GM21360 (cell line): ENCODE measurements around the gene VASH1.
A peak's percentile ranks its signal among the peaks of the same experiment; 100 is the strongest.

Source experiments
- ATAC-seq: cut with Tn5 transposase; IDR thresholded peaks from one replicate; pipeline ENCODE4 v1.9.1; 2021; ENCODE audit warnings: mild to moderate bottlenecking, moderate library complexity; ENCODE audit not compliant: unreplicated experiment

The VASH1 gene

GRCh38 chr14:76742185-76742584, 19.1 kb upstream of the VASH1 start:
- ATAC-seq, result no peak

- ATAC-seq, result no peak
Observed at GRCh38 chr14:76742966-76743365, 18.3 kb upstream of the VASH1 start.

DNA sequence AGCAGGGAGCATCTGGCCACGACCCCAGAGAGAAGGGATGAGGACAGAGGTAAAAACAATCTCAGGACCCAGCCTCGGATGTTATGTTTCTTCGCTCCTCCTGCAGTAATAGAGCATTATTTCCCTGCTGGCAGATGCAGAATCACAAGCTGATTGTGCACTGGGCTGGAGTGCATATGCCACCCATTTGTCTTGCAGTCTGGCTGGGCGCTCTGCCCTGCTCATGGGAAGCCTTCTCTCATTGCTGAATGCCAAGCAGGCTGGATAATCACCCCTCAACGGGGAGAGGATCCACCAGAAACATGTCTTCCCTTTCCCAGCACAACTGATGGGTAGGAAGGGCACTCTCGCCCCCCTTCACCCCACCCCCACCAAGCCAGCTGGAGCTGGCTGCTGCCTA, 8.5 kb upstream of the VASH1 start:
- ATAC-seq, result no peak

DNA sequence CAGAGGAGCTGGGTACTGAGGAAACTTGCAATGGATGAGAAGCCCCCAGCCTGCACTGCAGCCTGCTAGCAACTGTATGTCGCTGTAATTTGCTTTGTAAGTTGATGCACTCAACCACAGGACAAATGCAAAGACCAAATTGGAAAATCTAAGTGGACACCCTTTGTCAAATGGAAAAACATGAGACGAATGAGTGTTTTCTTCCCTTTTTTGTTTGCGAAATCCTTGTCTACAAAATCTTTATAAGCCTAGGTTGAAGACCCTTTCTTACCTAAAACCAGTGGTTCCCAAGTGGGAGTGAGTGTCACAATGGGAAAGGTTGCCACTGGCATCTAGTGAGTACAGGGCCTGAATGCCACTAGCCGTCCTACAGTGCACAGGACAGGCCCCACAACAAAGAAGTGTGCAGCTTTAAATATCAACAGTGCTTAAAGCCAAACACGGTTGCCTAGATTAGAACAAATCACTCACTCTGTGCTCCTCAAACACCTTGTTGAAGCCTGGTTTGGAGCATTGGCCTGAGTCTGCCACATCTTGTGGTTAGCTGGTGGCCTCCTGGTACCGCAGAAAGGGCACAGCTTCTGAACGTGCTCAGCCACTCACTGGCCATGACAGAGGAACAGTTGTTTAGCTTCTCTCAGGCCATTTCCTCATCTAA, 7.6 kb upstream of the VASH1 start:
- ATAC-seq, result no peak

- ATAC-seq, result no peak
Observed at GRCh38 chr14:76754586-76754985, 6.7 kb upstream of the VASH1 start.

- ATAC-seq, result no peak
Observed at GRCh38 chr14:76755610-76756370, 5.5 kb upstream of the VASH1 start.

GRCh38 chr14:76756371-76756750, 4.9 kb upstream of the VASH1 start:
- no peak for ATAC-seq

DNA sequence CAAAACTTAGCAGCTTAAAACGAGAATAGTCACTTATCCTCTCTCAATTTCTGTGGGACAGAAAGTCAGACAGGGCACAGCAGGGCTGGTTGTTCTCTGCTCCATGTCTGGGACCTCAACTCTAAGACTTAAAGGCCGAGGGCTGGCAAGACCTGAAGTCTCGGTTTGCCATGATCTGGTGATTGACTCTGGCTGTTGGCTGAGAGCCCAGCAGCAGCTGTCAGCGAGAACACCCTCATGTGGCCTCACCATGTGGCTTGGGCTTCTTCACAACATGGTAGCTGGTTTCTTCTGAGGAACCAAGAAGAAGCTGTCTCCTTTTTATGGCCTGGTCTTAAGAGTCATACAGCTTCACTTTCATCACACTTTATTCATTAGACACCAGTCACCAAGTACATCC, 1.7 kb upstream of the VASH1 start:
- no peak for ATAC-seq

DNA sequence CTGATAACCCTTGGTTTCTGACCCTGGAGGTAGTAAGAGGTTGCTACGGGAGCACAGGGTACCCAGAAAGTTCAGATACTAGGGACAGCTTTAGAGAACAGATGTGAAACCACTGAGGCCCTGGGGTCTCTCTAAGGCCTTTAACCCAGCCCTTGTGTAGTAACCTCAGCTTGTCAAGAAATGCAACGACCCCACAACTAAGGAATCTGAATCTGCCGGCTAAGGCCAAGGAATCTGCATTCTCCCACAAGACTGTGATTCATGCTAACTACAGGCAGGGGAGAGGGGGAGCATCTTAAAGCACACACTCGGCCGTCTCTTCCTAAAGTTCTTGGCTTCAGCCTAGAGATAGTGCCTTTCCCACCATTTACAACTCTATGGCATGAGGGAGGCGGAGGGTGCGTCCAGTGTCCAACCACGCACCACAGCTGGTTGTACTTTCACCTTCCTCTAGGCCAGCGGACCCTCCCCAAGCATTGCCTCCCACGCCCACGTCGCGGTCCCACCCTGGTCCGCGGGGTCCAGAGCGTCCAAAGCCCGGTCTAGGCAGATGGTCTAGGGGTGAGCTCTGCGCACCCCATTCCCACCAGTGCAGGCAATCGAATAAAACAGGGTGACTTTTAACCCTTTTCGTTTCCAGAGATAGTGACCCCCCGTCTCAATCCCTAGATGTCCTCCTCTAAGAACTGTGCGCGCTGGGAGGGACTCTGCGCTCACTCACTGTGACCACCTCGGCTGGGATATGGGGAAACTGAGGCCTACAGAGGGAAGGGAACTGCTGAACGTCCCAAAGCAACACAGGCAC, 735 bp upstream of the VASH1 start:
- no peak for ATAC-seq

DNA sequence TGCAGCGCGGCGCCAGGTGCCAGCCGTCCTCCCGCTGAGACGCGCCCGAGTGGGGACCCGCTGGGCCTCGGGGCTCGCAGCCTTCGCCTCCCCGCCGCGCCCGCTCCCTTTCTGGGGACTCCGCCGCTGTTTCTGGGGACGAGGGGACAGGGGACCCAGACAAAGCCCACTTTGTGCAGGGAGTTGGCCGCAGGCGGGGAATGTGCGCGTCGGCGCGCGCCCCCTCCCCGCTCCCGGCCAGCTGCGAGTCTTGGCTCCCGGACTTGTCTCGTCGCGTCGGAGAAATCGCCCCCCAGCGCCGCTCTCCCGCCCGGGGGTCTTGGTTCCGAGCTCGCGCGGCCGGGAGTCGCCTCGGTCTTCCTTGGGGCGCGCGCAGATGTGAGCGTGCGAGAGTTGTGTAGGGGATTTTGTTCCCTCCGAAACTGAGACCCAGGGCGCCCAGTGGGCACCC, 717 bp downstream of the VASH1 start:
- ATAC-seq, result no peak

DNA sequence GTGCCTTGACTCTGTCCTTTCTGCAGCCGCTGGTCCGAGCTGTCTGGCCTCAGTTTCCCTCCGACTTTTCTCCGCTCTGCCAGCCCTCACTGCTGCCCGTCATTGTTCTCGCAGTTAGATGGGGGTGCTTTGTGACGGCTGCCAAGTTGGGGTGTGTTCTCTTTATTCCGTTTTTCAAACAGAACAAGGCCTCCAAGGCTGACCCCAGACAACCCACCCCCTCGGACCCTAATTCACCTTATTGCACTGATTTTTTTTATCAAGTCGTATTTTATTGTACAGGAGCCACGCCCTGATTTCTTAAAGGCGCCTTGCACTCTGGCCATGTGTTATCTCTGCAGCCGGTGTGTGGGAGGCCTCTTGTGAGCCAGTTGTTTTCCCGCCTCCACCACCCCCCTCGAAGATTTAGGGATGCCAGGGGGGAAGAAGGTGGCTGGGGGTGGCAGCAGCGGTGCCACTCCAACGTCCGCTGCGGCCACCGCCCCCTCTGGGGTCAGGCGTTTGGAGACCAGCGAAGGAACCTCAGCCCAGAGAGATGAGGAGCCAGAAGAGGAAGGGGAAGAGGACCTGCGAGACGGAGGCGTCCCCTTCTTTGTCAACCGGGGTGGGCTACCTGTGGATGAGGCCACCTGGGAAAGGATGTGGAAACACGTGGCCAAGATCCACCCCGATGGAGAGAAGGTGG, 1.3 kb downstream of the VASH1 start:
- no peak for ATAC-seq

- ATAC-seq, result no peak
Observed at GRCh38 chr14:76763096-76764041, 2.1 kb downstream of the VASH1 start.

- ATAC-seq, result no peak
Observed at GRCh38 chr14:76765461-76765931, 4.2 kb downstream of the VASH1 start.

- peak; percentile 87 for ATAC-seq
Observed at GRCh38 chr14:76767681-76768656, 6.7 kb downstream of the VASH1 start.

- ATAC-seq, result no peak
Observed at GRCh38 chr14:76768671-76769500, 7.6 kb downstream of the VASH1 start.

DNA sequence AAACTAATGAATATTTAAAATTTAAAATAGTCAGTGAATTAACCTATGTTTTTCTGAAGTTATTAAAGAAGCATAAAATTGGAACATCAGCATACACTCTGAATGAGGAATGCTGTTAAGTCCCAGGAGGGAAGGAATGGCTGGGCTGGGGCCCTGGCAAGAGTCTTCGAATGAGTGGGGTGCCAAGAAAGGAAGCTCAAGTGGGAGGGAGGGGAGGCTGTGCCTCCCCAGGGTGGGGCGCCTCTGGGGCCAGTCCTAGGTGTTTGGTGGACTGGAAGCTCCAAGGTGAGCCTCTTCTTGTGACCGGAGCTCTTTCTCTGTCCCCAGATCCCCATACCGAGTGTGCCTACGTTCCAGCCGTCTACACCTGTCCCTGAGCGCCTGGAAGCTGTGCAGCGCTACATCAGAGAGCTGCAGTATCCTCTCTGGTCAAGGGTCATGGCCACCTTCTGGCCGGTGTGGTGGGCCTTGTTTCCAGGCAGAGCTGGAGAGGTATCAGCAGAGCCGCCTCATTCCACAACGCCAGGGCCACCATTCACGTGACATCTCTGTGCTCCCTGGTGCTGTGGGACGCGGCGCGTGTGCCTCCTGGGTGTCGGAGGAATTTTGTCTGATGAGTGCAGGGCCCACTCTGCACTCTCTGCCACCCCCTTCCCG, 8.5 kb downstream of the VASH1 start:
- no peak for ATAC-seq
